ENCODE results near the gene GRIK1.

DNA sequence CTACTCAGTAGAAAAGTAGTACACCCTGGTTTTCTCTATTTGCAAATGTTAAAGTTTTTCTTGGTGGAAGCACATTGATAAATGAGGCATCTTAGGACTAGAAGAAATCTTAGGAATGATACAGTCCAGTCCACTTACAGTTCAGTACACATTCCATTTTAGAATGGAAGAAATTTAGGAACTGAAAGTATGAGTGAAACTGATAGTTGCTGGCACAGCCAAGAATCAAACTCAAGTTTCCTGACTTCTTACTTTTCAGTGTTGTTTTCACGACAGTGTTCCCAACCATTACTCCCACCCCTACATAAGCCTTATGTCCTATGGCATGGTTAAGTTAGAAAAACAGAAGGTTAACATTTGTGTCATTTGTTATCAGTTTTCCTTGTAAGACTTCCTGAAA, 382.6 kb downstream of the GRIK1 start:
- TF ChIP-seq, protein P1, sequence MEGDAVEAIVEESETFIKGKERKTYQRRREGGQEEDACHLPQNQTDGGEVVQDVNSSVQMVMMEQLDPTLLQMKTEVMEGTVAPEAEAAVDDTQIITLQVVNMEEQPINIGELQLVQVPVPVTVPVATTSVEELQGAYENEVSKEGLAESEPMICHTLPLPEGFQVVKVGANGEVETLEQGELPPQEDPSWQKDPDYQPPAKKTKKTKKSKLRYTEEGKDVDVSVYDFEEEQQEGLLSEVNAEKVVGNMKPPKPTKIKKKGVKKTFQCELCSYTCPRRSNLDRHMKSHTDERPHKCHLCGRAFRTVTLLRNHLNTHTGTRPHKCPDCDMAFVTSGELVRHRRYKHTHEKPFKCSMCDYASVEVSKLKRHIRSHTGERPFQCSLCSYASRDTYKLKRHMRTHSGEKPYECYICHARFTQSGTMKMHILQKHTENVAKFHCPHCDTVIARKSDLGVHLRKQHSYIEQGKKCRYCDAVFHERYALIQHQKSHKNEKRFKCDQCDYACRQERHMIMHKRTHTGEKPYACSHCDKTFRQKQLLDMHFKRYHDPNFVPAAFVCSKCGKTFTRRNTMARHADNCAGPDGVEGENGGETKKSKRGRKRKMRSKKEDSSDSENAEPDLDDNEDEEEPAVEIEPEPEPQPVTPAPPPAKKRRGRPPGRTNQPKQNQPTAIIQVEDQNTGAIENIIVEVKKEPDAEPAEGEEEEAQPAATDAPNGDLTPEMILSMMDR (IDR thresholded peaks at IDR 0.05; ENCODE audit: low read length), result no peak
- TF ChIP-seq EZH2 (IDR thresholded peaks at IDR 0.05; ENCODE audit: borderline replicate concordance, low read length), result no peak
